CD4-positive, alpha-beta T cell treated with Interleukin-21 for 1 hour (primary cell): Measurements from ENCODE around the gene DNAI1.

ENCODE experiments used
- DNase-seq: peaks from one replicate; pipeline ENCODE4 v3.0.0-alpha.2; 2020

Gene DNAI1

GRCh38 chr9:34493972-34494535 lies 35.4 kb downstream of the DNAI1 start:
- peak; percentile 7 for DNase-seq

GRCh38 chr9:34496149-34496712 lies 37.6 kb downstream of the DNAI1 start:
- DNase-seq, result no peak

- no peak for DNase-seq
These were observed 39.9 kb downstream of the DNAI1 start for GRCh38 chr9:34498553-34498952.

- no peak for DNase-seq
These were observed 40.5 kb downstream of the DNAI1 start for GRCh38 chr9:34499076-34499475.

- peak; percentile 70 for DNase-seq
These were observed 42.1 kb downstream of the DNAI1 start for GRCh38 chr9:34500623-34501267.

- DNase-seq, result no peak
These were observed 42.8 kb downstream of the DNAI1 start for GRCh38 chr9:34501372-34501771.

GRCh38 chr9:34501889-34502425 lies 43.4 kb downstream of the DNAI1 start:
- no peak for DNase-seq

- no peak for DNase-seq
These were observed 43.9 kb downstream of the DNAI1 start for GRCh38 chr9:34502471-34502870.

- no peak for DNase-seq
These were observed 44.3 kb downstream of the DNAI1 start for GRCh38 chr9:34502891-34503290.

- no peak for DNase-seq
These were observed 44.8 kb downstream of the DNAI1 start for GRCh38 chr9:34503406-34503805.

GRCh38 chr9:34505370-34506120 lies 46.9 kb downstream of the DNAI1 start:
- DNase-seq, result no peak

GRCh38 chr9:34506623-34507022 lies 48.0 kb downstream of the DNAI1 start:
- no peak for DNase-seq

GRCh38 chr9:34507556-34507955 lies 49.0 kb downstream of the DNAI1 start:
- DNase-seq, result no peak

- DNase-seq, result no peak
These were observed 49.4 kb downstream of the DNAI1 start for GRCh38 chr9:34507966-34508365.

GRCh38 chr9:34508463-34508862 lies 49.9 kb downstream of the DNAI1 start:
- no peak for DNase-seq

- DNase-seq, result no peak
These were observed 50.3 kb downstream of the DNAI1 start for GRCh38 chr9:34508951-34509350.

- DNase-seq, result no peak
These were observed 52.2 kb downstream of the DNAI1 start for GRCh38 chr9:34510497-34511468.

GRCh38 chr9:34512131-34513078 lies 53.8 kb downstream of the DNAI1 start:
- no peak for DNase-seq

- DNase-seq, result no peak
These were observed 55.1 kb downstream of the DNAI1 start for GRCh38 chr9:34513567-34514214.

GRCh38 chr9:34514401-34514800 lies 55.8 kb downstream of the DNAI1 start:
- no peak for DNase-seq

- no peak for DNase-seq
These were observed 56.2 kb downstream of the DNAI1 start for GRCh38 chr9:34514816-34515215.
